MM.1S (cell line): Measurements from ENCODE around the gene HPCAL1.

Source experiments
- EZH2 ChIP-seq: fragments of 300-600 bp; sonication (generic); optimal IDR thresholded peaks from 2 replicates; pipeline ENCODE3; 2017; ENCODE audit warnings: low read depth, mild to moderate bottlenecking, antibody characterized with exemption, low read length, mixed read lengths
- EZH2phosphoT487 ChIP-seq: fragments of 300-600 bp; sonication (generic); IDR thresholded peaks from 2 replicates; pipeline ENCODE4 v1.6.1; 2018; ENCODE audit warnings: antibody characterized with exemption, low read length
- TF ChIP-seq, protein P1 (sequence below): fragments of 300-600 bp; sonication (generic); IDR thresholded peaks from 2 replicates; pipeline ENCODE4 v1.5.1; 2016; ENCODE audit warnings: antibody characterized with exemption, low read length, mixed read lengths

DNA sequence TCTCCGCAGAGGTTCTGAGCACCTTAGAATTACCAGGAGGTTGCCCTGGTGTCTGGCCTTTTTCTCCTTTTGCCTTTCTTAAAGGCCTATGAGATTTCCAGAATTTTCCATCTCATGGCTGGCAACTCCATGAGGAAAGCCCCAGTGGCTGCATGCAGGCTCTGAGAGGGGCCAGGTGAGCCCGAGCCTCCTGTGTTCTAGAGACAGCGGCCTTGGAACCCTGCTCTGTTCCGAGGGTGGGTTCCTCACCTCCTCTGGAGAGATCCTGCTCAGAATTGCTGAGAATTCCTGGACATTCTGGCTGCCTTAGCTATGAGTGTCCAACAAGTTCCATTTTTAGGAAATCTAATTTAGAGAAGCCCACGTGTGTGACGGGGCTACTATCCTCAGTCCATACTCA, 35.7 kb upstream of the HPCAL1 start:
- TF ChIP-seq EZH2 (no peak), EZH2phosphoT487 (no peak)
- TF ChIP-seq, protein P1, sequence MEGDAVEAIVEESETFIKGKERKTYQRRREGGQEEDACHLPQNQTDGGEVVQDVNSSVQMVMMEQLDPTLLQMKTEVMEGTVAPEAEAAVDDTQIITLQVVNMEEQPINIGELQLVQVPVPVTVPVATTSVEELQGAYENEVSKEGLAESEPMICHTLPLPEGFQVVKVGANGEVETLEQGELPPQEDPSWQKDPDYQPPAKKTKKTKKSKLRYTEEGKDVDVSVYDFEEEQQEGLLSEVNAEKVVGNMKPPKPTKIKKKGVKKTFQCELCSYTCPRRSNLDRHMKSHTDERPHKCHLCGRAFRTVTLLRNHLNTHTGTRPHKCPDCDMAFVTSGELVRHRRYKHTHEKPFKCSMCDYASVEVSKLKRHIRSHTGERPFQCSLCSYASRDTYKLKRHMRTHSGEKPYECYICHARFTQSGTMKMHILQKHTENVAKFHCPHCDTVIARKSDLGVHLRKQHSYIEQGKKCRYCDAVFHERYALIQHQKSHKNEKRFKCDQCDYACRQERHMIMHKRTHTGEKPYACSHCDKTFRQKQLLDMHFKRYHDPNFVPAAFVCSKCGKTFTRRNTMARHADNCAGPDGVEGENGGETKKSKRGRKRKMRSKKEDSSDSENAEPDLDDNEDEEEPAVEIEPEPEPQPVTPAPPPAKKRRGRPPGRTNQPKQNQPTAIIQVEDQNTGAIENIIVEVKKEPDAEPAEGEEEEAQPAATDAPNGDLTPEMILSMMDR: no peak
